Activated T-cell treated with anti-CD3 and anti-CD28 coated beads, Interleukin-2, amount 50 U/mL, for 48 hours (primary cell): Measurements from ENCODE around the gene TMEM151B.

Experiments
- DNase-seq, 2 experiments: peaks; one replicate each; pipeline ENCODE4 v3.0.0-alpha.2; 2020

TMEM151B gene

DNA sequence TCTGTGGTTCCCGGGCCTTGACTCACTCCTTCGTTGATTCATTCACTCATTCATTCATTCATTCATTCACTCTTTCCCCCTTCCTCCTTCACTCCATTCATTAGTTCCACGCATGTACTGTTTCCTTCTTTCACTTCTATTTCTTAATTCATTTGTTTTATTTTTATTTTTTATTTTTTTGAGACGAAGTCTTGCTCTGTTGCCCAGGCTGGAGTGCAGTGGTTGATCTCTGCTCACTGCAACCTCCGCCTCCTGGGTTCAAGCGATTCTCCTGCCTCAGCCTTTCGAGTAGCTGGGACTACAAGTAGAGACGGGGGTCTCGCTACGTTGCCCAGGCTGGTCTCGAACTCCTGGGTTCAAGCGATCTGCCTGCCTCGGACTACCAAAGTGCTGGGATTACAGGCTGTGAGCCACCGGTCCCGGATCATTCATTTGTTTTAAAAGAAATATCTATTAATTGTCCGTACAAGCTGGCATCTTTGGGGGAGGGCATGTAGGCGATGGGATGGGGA is 4.5 kb upstream of the TMEM151B start:
- no peak for DNase-seq

DNA sequence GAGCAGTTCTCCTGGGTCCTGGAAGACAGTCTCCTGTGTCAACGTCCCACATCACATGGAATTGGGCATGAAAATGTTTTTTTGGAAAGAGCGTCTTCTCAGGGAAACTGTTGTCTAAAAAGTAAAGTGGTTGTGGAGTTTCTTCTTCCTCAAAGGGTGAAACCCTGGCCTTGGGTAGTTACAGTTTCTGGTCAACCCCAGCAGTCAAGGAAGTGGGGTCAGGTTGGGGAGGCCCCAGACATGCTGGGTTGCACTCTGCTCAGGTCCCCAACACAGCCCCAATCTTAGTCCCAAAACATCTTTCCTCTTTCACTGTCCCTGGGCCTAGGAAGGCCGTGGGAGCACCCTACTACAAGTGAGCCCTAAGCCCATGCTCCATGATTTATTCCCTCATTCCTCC is 3.9 kb upstream of the TMEM151B start:
- no peak for DNase-seq

DNA sequence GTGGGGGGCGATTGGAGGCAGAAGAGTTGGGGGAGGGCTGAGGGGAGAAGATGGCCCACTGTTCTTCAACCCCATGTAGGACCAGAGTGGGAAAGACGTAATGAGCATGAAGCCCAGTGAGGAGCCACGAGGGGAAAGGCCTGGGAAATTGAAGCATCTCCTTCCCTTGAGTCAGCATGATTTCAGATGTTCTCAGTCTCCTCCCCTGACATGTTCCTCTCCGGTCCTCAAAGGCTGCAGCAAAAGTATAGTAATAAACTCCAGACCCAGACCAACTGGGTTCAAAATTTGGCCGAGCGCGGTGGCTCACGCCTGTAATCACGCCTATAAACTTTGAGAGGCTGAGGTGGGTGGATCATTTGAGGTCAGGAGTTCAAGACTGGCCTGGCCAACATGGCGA is 3.0 kb upstream of the TMEM151B start:
- no peak for DNase-seq

DNA sequence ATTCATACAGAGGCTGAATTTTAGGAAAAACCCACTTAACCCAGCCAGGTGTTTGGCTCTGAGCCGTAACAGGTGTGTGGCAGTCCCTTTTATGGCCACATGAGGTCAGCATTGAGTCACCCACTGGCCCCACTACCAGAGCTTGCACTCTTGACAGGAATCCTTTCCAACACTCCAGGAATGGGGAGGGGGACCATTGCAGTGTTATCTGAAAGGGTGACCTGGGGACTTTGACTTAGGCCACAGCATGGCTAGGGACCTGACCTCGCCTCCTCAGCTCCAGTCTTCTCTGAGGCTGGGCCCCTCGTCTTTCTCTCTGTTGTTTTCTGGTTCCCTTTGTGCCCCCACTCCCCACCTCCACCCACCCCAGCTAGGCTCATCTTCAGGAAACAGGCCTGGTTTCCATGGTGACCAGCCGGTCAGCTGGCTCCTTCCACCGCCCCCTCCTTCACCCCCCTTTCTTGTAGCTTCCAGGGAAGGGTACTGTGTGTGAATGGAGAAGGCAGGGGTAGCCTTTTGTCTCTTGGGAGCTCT is 2.1 kb upstream of the TMEM151B start:
- peak; percentile 74 to 79 for DNase-seq

DNA sequence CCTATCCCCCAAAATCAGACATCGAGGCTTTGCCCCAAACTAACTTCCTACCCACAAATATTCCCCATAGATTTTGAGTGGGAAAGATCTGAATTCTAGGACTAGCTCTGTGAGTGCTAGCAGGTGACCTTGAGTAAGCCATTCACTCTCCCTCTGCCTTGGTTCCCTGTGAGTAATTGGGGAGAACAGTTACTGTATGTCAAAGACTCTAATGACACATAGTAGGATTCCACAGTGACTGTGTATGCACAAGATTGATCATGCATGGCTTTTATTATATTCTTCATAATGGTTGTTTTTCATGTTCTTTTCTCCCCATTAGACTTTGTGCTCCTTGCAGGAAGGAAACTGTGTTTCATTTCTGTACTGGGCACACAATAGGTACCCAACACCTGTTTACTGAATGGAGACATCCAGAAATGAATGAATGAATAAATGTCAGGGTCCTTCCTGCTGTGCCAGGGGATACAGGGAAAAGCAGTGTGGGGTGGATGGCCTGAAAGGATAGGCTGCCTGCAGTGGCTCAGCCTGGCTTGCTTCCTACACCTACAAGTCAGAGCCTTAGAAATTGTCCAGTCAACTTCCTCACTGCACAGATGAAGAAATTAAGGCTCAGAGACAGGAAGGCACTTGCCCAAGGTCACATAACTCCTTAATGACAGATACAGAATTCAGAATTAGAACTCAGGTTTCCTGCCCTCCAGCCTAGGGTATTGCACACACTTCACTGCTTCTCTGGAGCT is 901 bp upstream of the TMEM151B start:
- no peak for DNase-seq

DNA sequence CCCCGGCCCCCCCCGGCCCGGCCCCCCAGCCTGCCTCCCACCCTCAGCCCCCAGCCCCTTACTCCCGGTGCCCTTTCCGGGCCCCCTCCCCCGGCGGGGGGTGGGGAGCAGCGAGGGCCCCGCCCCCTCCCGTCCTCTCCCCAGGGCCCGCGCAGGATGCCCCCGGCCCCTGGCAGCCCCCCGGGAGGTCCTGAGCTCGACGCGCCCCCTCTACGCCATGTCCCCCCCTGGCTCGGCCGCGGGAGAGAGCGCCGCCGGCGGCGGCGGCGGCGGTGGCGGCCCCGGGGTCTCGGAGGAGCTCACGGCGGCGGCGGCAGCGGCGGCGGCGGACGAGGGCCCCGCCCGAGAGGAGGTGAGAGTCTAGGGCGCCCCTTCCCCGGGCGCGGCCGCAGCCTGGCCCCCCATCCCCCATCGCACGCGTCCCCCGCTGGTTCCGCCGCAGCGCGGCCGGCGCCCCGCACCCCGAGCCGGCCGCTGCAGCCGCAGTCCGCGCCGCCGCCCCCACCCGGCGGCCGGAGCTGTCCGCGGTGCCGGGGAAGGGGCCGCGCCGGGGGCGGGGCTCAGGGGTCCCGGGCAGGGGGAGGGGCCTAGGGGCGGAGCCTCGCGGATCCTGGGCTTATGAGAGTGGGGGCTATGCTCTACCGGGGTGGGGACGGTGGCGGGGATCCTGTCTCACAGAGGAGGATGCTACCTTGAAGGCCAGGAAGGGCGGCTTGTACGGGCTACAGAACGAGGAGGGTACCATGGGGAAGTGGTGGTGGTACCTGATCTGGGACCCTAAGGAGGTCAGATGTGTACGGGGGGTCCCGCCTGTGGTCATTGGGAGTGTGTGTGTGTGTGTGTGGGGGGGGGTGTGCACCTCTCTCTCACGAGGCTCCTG is 516 bp downstream of the TMEM151B start:
- DNase-seq, result no peak

DNA sequence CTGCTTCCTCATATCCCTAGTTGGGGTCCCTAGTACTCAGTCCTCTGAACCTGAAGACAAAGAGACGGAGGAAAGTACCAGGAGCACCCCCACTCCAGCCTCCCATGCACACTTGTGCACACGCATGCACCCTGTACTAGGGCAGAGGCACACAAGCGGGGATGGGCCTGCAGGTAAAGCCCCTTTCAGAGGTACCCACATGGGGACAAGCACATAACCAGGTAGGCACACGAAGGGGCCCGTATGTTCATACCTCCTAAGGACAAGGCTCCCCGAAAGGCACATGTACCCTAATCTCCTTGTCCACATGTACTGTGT is 1.1 kb downstream of the TMEM151B start:
- DNase-seq, result no peak

DNA sequence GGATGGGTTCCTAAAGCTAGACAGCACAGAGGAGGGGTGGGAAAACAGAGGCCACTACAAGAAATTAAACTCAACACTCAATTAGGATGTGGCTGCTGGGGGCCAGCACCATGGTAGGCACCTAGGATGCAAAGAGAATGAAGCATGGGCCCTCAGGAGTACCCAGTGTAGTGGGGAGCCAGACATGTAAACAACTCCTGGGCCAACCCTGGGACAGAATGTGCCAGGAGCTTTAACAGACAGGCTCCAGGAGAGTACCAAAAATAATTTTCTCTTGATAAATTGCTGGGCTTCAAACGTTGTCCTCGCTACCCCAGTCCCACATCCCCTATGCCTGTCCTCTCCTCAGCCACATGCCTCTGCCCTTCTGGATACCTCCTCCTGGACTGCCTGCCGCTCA is 1.7 kb downstream of the TMEM151B start:
- DNase-seq, result no peak

DNA sequence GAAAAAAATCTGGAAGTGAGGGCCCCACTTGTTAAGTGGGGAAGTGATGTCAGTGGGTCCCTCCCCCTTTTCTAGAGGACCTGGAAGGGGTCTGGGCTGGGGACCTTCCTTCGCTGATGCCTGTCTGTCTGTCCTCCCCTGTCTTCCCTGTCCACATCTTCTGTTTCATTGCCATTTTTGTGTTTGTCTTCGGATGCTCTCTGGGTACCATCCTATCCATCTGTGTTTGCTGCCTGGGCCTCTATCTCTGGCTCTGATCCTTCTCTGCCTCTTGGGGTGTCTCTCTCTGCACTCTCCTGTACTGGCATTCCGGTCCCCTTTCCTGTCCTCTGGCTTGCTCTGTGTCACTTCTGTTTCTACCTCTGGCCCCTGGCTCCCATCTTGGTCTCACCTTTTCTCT is 2.3 kb downstream of the TMEM151B start:
- DNase-seq, result no peak

DNA sequence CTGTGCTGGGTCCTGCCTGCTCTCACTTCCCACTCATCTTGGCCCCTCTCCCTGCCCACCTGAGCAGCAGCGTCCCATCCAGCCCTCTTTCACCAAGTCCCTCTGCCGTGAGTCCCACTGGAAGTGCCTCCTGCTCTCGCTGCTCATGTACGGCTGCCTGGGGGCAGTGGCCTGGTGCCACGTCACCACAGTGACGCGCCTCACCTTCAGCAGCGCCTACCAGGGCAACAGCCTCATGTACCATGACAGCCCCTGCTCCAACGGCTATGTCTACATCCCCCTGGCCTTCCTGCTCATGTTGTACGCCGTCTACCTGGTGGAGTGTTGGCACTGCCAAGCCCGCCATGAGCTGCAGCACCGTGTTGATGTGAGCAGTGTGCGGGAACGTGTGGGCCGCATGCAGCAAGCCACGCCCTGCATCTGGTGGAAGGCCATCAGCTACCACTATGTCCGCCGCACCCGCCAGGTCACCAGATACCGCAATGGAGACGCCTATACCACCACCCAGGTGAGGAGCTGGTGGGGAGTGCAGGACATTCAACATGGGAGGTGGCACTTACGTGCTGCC is 2.8 kb downstream of the TMEM151B start:
- no peak for DNase-seq

DNA sequence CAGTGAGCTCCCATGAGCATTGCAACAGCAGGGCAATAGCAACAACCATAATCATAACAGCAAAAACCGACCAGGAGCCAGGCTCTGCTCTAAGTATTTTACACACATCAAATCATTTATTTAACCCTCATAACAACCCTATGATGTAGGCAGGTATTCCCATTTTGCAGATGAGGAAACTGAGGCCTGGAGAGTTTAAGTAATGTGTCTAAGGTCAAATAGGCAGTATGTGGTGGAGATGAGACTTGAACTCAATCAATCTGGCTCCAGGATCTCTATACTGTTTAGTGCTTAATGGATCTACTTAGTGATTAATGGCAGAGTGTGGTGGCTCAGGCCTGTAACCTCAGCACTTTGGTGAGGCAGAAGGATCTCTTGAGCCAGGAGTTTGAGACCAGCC is 3.4 kb downstream of the TMEM151B start:
- DNase-seq, result no peak

DNA sequence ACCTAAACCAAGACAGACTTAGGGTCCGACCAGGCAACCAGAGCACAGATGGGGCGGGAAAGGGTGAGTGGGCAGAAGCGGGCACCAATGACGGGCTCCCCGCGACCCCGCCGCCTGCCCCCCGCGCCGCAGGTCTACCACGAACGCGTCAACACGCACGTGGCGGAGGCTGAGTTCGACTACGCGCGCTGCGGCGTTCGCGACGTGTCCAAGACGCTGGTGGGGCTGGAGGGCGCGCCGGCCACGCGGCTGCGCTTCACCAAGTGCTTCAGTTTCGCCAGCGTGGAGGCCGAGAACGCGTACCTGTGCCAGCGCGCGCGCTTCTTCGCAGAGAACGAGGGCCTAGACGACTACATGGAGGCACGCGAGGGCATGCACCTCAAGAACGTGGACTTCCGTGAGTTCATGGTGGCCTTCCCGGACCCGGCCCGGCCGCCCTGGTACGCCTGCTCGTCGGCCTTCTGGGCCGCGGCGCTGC is 5.1 kb downstream of the TMEM151B start:
- DNase-seq, result no peak

DNA sequence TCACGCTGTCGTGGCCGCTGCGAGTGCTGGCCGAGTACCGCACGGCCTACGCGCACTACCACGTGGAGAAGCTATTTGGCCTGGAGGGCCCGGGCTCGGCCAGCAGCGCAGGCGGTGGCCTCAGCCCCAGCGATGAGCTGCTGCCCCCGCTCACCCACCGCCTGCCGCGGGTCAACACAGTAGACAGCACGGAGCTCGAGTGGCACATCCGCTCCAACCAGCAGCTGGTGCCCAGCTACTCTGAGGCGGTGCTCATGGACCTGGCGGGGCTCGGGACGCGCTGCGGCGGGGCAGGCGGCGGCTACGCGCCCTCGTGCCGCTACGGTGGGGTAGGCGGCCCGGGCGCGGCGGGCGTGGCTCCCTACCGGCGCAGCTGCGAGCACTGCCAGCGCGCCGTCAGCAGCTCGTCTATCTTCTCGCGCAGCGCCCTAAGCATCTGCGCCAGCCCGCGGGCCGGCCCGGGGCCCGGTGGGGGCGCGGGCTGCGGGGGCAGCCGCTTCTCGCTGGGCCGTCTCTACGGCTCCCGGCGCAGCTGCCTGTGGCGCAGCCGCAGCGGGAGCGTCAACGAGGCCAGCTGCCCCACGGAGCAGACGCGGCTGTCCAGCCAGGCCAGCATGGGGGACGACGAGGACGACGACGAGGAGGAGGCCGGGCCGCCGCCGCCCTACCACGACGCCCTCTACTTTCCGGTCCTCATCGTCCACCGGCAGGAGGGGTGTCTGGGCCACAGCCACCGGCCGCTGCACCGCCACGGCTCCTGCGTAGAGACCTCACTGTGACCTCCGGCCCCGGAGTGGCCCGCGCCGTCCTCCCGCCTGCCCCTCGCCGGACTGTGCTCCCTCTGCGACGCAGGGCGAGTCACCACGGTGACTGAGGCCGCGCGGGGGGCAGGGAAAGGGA is 5.7 kb downstream of the TMEM151B start:
- DNase-seq, result no peak

DNA sequence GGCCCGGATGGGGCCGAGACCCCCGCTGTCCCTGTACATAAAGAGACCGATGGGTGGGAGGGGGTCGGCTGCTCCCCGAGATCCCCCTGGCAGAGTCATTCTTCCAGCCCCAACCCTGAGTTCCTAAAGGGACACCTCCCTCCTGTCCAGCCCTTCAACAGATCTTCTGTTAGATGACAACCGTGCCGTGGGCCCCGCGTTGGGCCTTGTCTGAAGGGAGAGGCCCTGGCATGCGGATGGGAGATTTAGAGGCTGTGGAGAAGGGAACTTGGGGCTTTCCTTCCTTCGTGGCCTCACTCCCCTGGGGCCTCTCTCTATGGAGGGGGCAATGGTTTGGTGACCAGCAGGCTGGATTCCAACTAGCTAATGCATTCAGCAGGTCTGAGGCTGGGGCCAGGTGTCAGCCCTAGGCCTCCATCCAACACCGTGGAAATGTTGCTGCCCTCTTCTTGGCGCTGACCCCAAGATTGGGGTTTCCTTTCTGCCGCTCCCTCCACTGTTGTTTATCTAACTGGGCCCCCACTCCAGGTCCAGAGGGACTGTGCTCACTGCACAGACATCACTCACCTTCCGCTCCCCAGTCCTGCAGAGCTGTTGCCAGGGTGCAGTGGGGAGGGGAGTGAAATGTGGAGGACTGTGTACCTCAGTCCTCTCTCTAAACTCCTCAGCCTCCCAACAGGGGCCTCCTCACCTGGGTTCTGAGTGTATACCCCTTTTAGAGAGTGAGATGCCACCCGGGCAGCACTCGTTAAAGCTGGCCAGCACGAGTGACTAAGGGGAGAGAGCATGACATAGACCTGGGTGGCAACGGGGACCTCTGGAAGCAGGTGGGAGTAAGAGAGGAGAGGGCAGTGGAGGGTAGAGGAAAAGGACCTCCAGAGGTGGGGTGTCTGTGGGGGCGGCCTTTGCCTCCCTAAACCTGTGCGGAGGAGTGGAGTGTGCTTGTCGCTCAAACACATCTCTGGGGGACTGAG is 6.7 kb downstream of the TMEM151B start:
- DNase-seq, result no peak

DNA sequence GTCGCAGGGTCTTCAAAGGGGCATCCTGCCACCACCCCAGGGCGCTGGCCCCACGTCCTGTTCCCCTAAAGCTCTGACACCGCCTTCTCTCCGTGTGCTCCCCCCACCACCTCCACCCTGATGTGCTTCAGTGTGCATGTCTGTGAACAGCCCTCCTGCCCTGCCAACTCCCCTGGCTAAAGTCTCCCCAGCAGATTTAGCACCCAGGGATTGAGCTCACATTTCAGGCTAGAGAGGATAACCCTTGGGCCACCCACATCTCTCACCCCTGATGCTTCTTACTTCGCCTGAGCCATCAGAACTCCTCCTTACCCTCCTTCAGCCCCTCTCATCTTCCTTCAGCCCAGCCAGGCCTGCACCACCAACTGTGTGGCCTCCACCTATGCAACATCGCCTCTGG is 7.5 kb downstream of the TMEM151B start:
- DNase-seq, result no peak

DNA sequence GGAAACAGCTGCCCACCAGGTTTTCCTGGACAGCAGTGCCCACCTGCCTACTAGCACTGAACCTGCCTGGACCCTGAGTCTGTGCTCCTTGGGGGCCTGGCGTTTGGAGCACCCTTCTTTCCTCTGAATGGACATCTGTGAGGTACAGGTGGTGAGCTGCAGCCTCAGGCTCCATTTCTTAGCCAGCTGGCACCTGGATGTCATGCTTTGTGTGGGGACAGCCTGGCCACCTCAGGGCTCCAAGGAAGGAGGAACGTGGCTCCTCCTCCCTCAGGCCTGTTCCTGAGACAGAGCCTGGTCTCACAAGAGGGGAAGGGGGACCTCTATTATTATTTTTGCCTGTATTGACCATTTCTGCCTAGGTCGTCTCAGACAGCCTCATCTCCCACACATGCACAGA is 8.1 kb downstream of the TMEM151B start:
- DNase-seq, result no peak

DNA sequence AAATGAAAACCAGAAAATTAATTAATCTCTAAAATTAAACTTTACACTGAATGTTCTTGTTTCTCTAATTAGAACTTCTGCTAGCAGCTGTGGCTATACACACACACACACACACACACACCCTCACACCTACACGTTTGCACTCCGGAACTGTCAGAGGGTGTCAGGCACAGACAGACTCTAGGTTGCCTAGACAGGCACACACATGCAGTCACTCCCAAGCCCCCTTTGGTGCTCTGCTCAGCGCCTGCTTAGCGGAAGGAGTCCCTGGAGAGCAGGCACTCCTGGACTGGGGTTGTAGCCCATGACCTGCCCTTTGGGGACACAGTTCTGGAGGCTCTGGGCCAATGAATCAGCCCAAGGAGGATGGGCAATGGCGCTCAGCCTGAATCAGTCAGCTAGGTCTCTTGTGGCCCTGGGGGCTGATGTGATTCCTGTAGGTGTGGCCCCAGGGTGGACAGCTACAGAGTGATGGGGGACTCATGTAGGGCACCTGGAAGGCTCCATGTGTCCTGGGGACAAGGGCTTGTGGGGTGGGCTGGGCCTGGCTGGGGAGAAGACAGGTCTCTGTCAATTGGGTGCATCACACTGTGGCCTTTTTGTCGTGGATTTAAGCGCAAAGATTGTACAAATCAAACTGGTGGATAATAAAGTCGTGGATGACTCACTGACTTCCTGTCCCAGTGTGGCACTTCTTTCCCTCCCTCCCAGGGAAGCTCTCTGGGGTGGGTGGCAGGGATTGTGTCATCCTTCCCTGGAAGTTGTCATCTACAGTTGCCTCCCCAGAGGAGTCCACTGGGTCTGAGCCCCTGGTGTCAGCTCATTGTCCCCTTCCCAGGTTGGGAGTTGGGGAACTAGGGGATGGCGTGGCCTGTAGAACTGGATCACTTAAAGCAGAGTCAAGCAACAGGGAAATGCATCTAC is 8.8 kb downstream of the TMEM151B start:
- no peak for DNase-seq

DNA sequence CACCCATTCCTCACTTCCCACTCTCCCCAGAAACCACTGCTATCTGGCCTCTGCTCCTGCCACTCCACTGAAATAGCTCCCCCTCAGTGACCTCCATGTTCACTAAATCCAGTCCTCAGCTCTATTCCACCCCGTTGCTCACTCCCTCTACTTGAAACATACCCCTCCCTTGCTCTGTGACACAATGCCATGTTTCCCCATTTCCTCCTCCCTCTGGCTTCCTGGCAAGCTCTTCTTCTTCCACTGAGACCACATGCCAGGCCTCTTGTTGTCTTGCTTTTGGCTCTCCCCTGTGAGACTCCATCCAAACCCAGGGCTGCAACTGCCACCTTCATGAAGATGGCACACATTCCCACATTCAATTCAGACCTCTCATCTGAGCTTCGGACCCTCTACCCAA is 13.9 kb downstream of the TMEM151B start:
- no peak for DNase-seq

DNA sequence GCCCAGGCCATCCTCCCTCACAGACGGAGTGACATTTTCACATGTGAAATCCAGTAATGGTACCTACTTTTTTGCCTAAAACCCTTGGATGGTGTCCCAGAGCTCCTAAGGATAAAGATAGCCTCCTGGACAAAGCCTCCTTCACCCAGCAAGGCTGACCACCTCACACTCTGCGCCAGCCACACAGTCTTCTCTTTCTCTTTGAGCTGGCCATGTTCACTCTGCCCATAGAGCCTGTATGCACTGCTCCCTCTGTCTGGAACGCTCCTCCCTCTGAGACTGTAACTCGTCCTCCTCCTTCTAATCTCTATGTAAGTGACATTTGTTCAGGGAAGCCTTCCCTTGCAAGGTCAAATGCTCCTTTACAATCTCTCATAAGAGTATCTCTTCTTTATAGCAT is 14.6 kb downstream of the TMEM151B start:
- DNase-seq, result no peak
